B cell (primary cell): ENCODE measurements around the gene NAA40. TPM values are rescaled to one million over a fixed set of nuclear protein-coding genes. Genes with fewer than 3 reads are reported as not detected.

ENCODE experiments used
- ATAC-seq: fragments of 200-7000 bp; cut with Tn5 transposase; one replicate; pipeline ENCODE4 v1.10.0; 2021; ENCODE audit warnings: low read depth, mild to moderate bottlenecking, moderate number of reproducible peaks, moderate library complexity
- CTCF ChIA-PET: fragments of 350-600 bp; sonication (Branson Sonifier 250); formaldehyde crosslinking; loops from one replicate; lab custom pipeline; 2021; ENCODE audit warnings: antibody characterized with exemption, inconsistent platforms; lab: Charles Lee
- POLR2A ChIA-PET: fragments of 350-600 bp; sonication (Branson Sonifier 250); formaldehyde crosslinking; loops from one replicate; lab custom pipeline; 2021; ENCODE audit warnings: antibody characterized with exemption; lab: Charles Lee
- DNase-seq: peaks from one replicate; pipeline ENCODE4 v3.0.0; 2013
- H2AFZ ChIP-seq: 2 replicates; pipeline ENCODE4 v1.6.1; 2012; ENCODE audit warnings: mild to moderate bottlenecking, low read depth, low read length; ENCODE audit not compliant: insufficient read depth, poor library complexity, severe bottlenecking
- H3K27ac ChIP-seq, 2 donors: 1 replicate in 1 of 2; 2 replicates in 1 of 2; pipeline ENCODE4 v1.5.1; 2012 to 2013; ENCODE audit warnings: low read length in 2 of 2, mild to moderate bottlenecking in 2 of 2, moderate library complexity in 1 of 2
- H3K27me3 ChIP-seq, 4 experiments: fragments of 200-600 bp in 1 of 4; sonication (generic) in 1 of 4; replicated peaks in 1 of 4; 1 replicate in 2 of 4; 2 replicates in 2 of 4; pipeline versions ENCODE4 v1.6.1 to v1.7.0; 2013 to 2016; ENCODE audit warnings: low read length in 3 of 4, mild to moderate bottlenecking in 2 of 4, mixed read lengths in 1 of 4, moderate library complexity in 1 of 4; ENCODE audit not compliant: insufficient read depth in 4 of 4, control insufficient read depth in 3 of 4; ENCODE audit errors: control extremely low read depth in 1 of 4
- H3K36me3 ChIP-seq, 2 experiments: replicated peaks in 1 of 2; 1 replicate in 1 of 2; 2 replicates in 1 of 2; pipeline versions ENCODE4 v1.6.1 to v1.7.1; 2013; ENCODE audit warnings: low read length in 1 of 2; ENCODE audit not compliant: insufficient read depth in 2 of 2, control insufficient read depth in 1 of 2; ENCODE audit errors: control extremely low read depth in 1 of 2, extremely low read depth in 1 of 2
- H3K4me1 ChIP-seq, 2 donors: fragments of 200-600 bp in 1 of 2; sonication (generic) in 1 of 2; 1 replicate in 1 of 2; 2 replicates in 1 of 2; pipeline versions ENCODE4 v1.5.1 to v1.6.1; 2013 to 2017; ENCODE audit warnings: low read length in 2 of 2; ENCODE audit not compliant: control insufficient read depth in 2 of 2, insufficient read depth in 2 of 2
- H3K4me2 ChIP-seq: replicated peaks from 2 replicates; pipeline ENCODE3; 2012; ENCODE audit warnings: mild to moderate bottlenecking, low read depth, low read length; ENCODE audit not compliant: poor library complexity, severe bottlenecking
- H3K4me3 ChIP-seq, 5 experiments: fragments of 200-600 bp in 1 of 5; sonication (generic) in 1 of 5; 1 replicate in 3 of 5; 2 replicates in 2 of 5; pipeline versions ENCODE4 v1.5.1 to v1.7.0; 2011 to 2016; ENCODE audit warnings: low read length in 4 of 5, mild to moderate bottlenecking in 4 of 5, low read depth in 2 of 5, control low read depth in 1 of 5, moderate library complexity in 1 of 5; ENCODE audit not compliant: insufficient read depth in 1 of 5; ENCODE audit errors: control extremely low read depth in 1 of 5, extremely low read depth in 1 of 5
- H3K79me2 ChIP-seq: fragments of 200-600 bp; sonication (generic); one replicate; pipeline ENCODE4 v1.6.0; 2016; ENCODE audit warnings: low read length; ENCODE audit not compliant: control insufficient read depth, insufficient read depth
- H3K9ac ChIP-seq: fragments of 200-600 bp; sonication (generic); 2 replicates; pipeline ENCODE4 v1.6.1; 2017; ENCODE audit warnings: mild to moderate bottlenecking, low read length, moderate library complexity
- H3K9me3 ChIP-seq, 3 donors: one replicate each; pipeline versions ENCODE4 v1.6.1 to v1.7.1; 2013; ENCODE audit warnings: low read length in 2 of 3; ENCODE audit not compliant: control insufficient read depth in 2 of 3, insufficient read depth in 1 of 3; ENCODE audit errors: control extremely low read depth in 1 of 3
- H4K20me1 ChIP-seq: 2 replicates; pipeline ENCODE4 v1.6.0; 2012; ENCODE audit warnings: mild to moderate bottlenecking, low read length; ENCODE audit not compliant: insufficient read depth, control insufficient read depth, poor library complexity, severe bottlenecking
- H3K27ac Mint-ChIP-seq: one replicate; pipeline ENCODE4 v1.8.0; 2021; ENCODE audit warnings: mixed read lengths
- H3K27me3 Mint-ChIP-seq: one replicate; pipeline ENCODE4 v1.8.0; 2021; ENCODE audit warnings: mixed read lengths
- H3K4me1 Mint-ChIP-seq: one replicate; pipeline ENCODE4 v1.8.0; 2021; ENCODE audit warnings: mixed read lengths
- H3K4me3 Mint-ChIP-seq: one replicate; pipeline ENCODE4 v1.8.0; 2021; ENCODE audit warnings: mixed read lengths
- H3K9me3 Mint-ChIP-seq: one replicate; pipeline ENCODE4 v1.8.0; 2022; ENCODE audit warnings: mixed read lengths; ENCODE audit not compliant: insufficient read depth
- CTCF ChIP-seq: fragments of 200-600 bp; IDR thresholded peaks from one replicate; pipeline ENCODE4 v1.8.0; 2022; ENCODE audit warnings: antibody characterized with exemption, mild to moderate bottlenecking
- EZH2 ChIP-seq: IDR thresholded peaks from 2 replicates; pipeline ENCODE4 v1.6.1; 2012; ENCODE audit warnings: borderline replicate concordance, low read depth, mild to moderate bottlenecking, moderate library complexity, low read length; ENCODE audit not compliant: insufficient read depth, poor library complexity, severe bottlenecking
- WGBS: methylation state at CpG from one replicate; pipeline ENCODE4 v1.1.5; 2013; ENCODE audit warnings: missing lambda C conversion rate; ENCODE audit not compliant: insufficient coverage; 5-methylcytosine and 5-hydroxymethylcytosine counted together
- intact Hi-C: fragments of 100-400 bp; cut with micrococcal nuclease; formaldehyde crosslinking; loops from one replicate; pipeline ENCODE4 v1.10.0; 2022
- polyA plus RNA-seq: library from polyadenylated mRNA; depleted of rRNA; stranded (reverse); fragments of >200 nt; gene quantifications from 2 replicates; pipeline ENCODE4 v1.2.3, GENCODE V29; 2012
- total RNA-seq, 2 donors: library from RNA; stranded (reverse); fragments of 120-200 nt in 1 of 2; gene quantifications; 1 replicate in 1 of 2; 2 replicates in 1 of 2; pipeline versions ENCODE4 v1.2.3 to v1.2.4, GENCODE V29; 2013 to 2022

Gene NAA40
- total and polyA plus RNA-seq, 2 donors (not counting 1 experiment from before 2014, with no cell fraction given): 41.3 to 47.7 TPM

GRCh38 chr11:63931876-63932275 is 6.9 kb upstream of the NAA40 start:
- H3K36me3 ChIP-seq: no peaks in the 10 kb centered on the region
- H3K4me2 ChIP-seq: no peak overlapping the region
- H3K4me1 ChIP-seq: no peaks in the 10 kb centered on the region
- peaks cover 0 to 6% (median 0%) of the 10 kb centered on the region in 4 experiments for H3K27me3 ChIP-seq
- H3K27ac ChIP-seq: no peak overlapping the region
- no peaks in the 10 kb centered on the region for H3K4me1 Mint-ChIP-seq
- no peaks in the 10 kb centered on the region for H3K9me3 Mint-ChIP-seq
- intact Hi-C loops: no loop called here
- H3K9ac ChIP-seq: no peak overlapping the region
- no peak overlapping the region for H3K4me3 Mint-ChIP-seq
- H3K79me2 ChIP-seq: no peaks in the 10 kb centered on the region
- peaks cover 13% of the 10 kb centered on the region for H3K27me3 Mint-ChIP-seq
- H4K20me1 ChIP-seq: no peaks in the 10 kb centered on the region
- POLR2A ChIA-PET: no interaction called here
- TF ChIP-seq EZH2 (no peak), CTCF (no peak)
- 82% methylated on average over 11 of the region's 12 CpGs for WGBS
- no peak for DNase-seq
- ATAC-seq: no peak
- H2AFZ ChIP-seq: no peak overlapping the region
- H3K4me3 ChIP-seq: no peak overlapping the region
- no peaks in the 10 kb centered on the region for H3K9me3 ChIP-seq
- H3K27ac Mint-ChIP-seq: no peak overlapping the region
- CTCF ChIA-PET: no interaction called here

GRCh38 chr11:63933459-63933858 is 5.3 kb upstream of the NAA40 start:
- H2AFZ ChIP-seq: no peak overlapping the region
- TF ChIP-seq CTCF: no peak
- no peak for TF ChIP-seq EZH2
- no peak overlapping the region for H3K4me3 ChIP-seq
- H3K4me2 ChIP-seq: no peak overlapping the region
- peaks cover 4 to 7% of the 10 kb centered on the region in 2 donors for H3K4me1 ChIP-seq
- no peak overlapping the region for H3K27ac Mint-ChIP-seq
- H3K27ac ChIP-seq: no peak overlapping the region
- intact Hi-C loops: no loop called here
- no peaks in the 10 kb centered on the region for H3K36me3 ChIP-seq
- H4K20me1 ChIP-seq: no peaks in the 10 kb centered on the region
- DNase-seq: no peak
- no peaks in the 10 kb centered on the region for H3K79me2 ChIP-seq
- H3K4me3 Mint-ChIP-seq: no peak overlapping the region
- POLR2A ChIA-PET: no interaction called here
- no peaks in the 10 kb centered on the region for H3K9me3 Mint-ChIP-seq
- 100% methylated on average over 1 of the region's 1 CpG for WGBS
- H3K4me1 Mint-ChIP-seq: peaks cover 4% of the 10 kb centered on the region
- H3K9ac ChIP-seq: no peak overlapping the region
- no peaks in the 10 kb centered on the region for H3K27me3 ChIP-seq
- H3K9me3 ChIP-seq: no peaks in the 10 kb centered on the region
- H3K27me3 Mint-ChIP-seq: peaks cover 3% of the 10 kb centered on the region
- CTCF ChIA-PET: interaction anchor here (1.9 kb wide), 1 partner anchor 89 kb away, joined by 6 read pairs; no protein-coding TSS in a partner anchor
- ATAC-seq: no peak
